Measurements from ENCODE around the gene CACNA1B. TPM values are rescaled to one million over a fixed set of nuclear protein-coding genes. Genes with fewer than 3 reads are reported as not detected.

The CACNA1B gene
- total and polyA plus RNA-seq, 2 of the 4 experiments (the other 2 are of a cell fraction): 0.02 TPM; not detected in 1

GRCh38 chr9:137982200-137982599 lies 104.6 kb downstream of the CACNA1B start:
- Histone ChIP-seq H3K36me3 (ENCODE audit: control insufficient read depth, insufficient read depth, low read length) (no peaks in the 10 kb centered on the region), H3K27me3 (ENCODE audit: control insufficient read depth, insufficient read depth, low read length) (no peaks in the 10 kb centered on the region), H3K4me1 (ENCODE audit: control insufficient read depth, insufficient read depth, low read length) (no peaks in the 10 kb centered on the region), H3K9ac (ENCODE audit: low read depth, low read length) (no peak overlapping the region), H4K20me1 (ENCODE audit: insufficient read depth, low read length) (no peaks in the 10 kb centered on the region), H2AK5ac (ENCODE audit: low read depth, low read length) (no peak overlapping the region), H2AFZ (replicated peaks; ENCODE audit: low read length, poor library complexity) (no peak overlapping the region), H3K56ac (ENCODE audit: extremely low read depth, insufficient read depth, low read length) (no peak overlapping the region), H2AK9ac (replicated peaks; ENCODE audit: low read depth, low read length, poor library complexity) (no peak overlapping the region), H3K27ac (ENCODE audit: insufficient read depth, low read length) (no peak overlapping the region), H2BK15ac (ENCODE audit: low read depth, low read length) (no peak overlapping the region), H4K5ac (ENCODE audit: low read depth, low read length) (no peak overlapping the region), H3K79me1 (ENCODE audit: low read depth in 1 of 2, low read length in 2 of 2) (no peaks in the 10 kb centered on the region), H2BK120ac (ENCODE audit: low read depth, low read length) (no peak overlapping the region), H3K9me1 (ENCODE audit: insufficient read depth, low read length) (no peaks in the 10 kb centered on the region), H3K23ac (ENCODE audit: low read depth, low read length) (no peak overlapping the region), H3K4ac (ENCODE audit: low read depth, low read length) (no peak overlapping the region), H3K4me3 (ENCODE audit: insufficient read depth, low read depth, low read length) (no peak overlapping the region), H2BK5ac (ENCODE audit: low read depth, low read length, poor library complexity, severe bottlenecking) (no peak overlapping the region), H4K91ac (ENCODE audit: insufficient read depth, low read depth, low read length) (no peak overlapping the region), H3K18ac (ENCODE audit: low read depth, low read length) (no peak overlapping the region), H2BK20ac (ENCODE audit: low read depth, low read length) (no peak overlapping the region), H4K8ac (ENCODE audit: low read depth in 2 of 2, low read length in 2 of 2) (no peak overlapping the region), H3K9me3 (ENCODE audit: control insufficient read depth, insufficient read depth, low read length) (peaks cover 50% of the 10 kb centered on the region), H3K14ac (replicated peaks; ENCODE audit: low read depth, low read length) (no peak overlapping the region), H3K4me2 (ENCODE audit: low read depth, low read length) (no peak overlapping the region)
- intact Hi-C loops (cut with micrococcal nuclease) (no loop called here), in situ Hi-C loops (cut with MboI; ENCODE audit: low sequenced_read_pairs) (no loop called here), dilution Hi-C loops (cut with HindIII; ENCODE audit: low sequenced_read_pairs, unreplicated experiment) (no loop called here)
- ATAC-seq (ENCODE audit: low read depth): no peak
- no TSS peak for BruUV-seq (replicated peaks)
- TF ChIP-seq RCOR1 (IDR thresholded peaks at IDR 0.05; ENCODE audit: insufficient replicate concordance, low read length) (no peak), ELK1 (IDR thresholded peaks at IDR 0.05; ENCODE audit: borderline replicate concordance, low read depth, low read length) (no peak), RAD21 (IDR thresholded peaks at IDR 0.05; ENCODE audit: low read length) (no peak), MAFK (IDR thresholded peaks at IDR 0.05; ENCODE audit: low read depth, low read length) (no peak), MXI1 (IDR thresholded peaks at IDR 0.05; ENCODE audit: borderline replicate concordance, low read depth, low read length) (no peak), NFE2L2 (IDR thresholded peaks at IDR 0.05; ENCODE audit: low read depth, low read length) (no peak), SMC3 (IDR thresholded peaks at IDR 0.05; ENCODE audit: low read depth, low read length) (no peak), BHLHE40 (IDR thresholded peaks at IDR 0.05; ENCODE audit: low read depth, low read length) (no peak), CEBPB (IDR thresholded peaks at IDR 0.05; ENCODE audit: low read depth, low read length) (no peak), CTCF (conservative IDR thresholded peaks at IDR 0.05; ENCODE audit: low read depth, low read length) (no peak), MAZ (IDR thresholded peaks at IDR 0.05; ENCODE audit: borderline replicate concordance, low read depth, low read length) (no peak), USF2 (IDR thresholded peaks at IDR 0.05; ENCODE audit: low read depth, low read length) (no peak), CHD1 (IDR thresholded peaks at IDR 0.05; ENCODE audit: low read depth, low read length) (no peak), POLR2A (IDR thresholded peaks at IDR 0.05; ENCODE audit: low read depth, low read length) (no peak)
- CTCF ChIA-PET: no interaction called here
- POLR2A ChIA-PET (ENCODE audit: unreplicated experiment): no interaction called here
- DNase-seq: no peak
- no CpG with 5 or more reads among the region's 1 CpG for WGBS, 2 experiments (ENCODE audit: extremely low coverage in 2 of 2, insufficient read length in 1 of 2)

Data from IMR-90 (cell line).